ENCODE measurements around the gene PDXP. TPM values are rescaled to one million over a fixed set of nuclear protein-coding genes. Genes with fewer than 3 reads are reported as not detected.

The PDXP gene
- total RNA-seq, 2 experiments from 2014 or later: 1.5 TPM

DNA sequence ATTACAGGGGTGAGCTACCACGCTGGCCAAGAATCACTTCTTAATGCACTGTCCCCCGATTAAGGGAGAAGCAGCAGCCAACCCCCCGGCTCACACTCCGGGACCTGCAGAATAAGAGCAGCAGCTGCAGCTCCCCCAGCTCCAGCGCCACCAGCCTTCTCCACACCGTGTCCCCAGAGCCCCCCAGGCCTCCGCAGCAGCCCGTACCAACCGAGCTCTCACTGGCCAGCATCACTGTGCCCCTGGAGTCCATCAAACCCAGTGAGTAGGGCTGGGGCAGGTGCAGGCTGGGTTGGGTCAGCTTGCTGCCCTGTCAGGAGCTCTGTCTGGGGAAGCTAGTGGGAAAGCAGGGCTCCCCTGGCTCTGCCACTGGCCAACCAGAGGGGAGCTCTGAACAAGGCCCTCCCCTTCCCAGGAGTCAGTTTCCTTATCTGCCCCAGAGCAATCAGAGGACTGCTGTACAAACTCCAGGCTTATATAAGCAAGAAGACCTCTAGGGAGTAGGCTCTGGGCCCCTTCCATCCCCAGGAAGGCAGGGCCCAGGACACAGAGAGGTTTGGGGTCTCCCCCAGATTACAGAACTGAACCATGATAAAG is 27.6 kb upstream of the PDXP start:
- CTCF ChIA-PET: interaction anchor here (2.1 to 8.6 kb wide), 3 partner anchors 12 to 50 kb away, joined by 7 to 49 read pairs (median 20); no protein-coding TSS in a partner anchor
- Histone ChIP-seq H3K36me3 (ENCODE audit: insufficient read depth, low read length) (peaks cover 29% of the 10 kb centered on the region), H3K27me3 (ENCODE audit: control insufficient read depth in 1 of 2, insufficient read depth in 2 of 2, low read length in 2 of 2) (no peaks in the 10 kb centered on the region), H3K4me1 (ENCODE audit: insufficient read depth, low read length) (peaks cover 85% of the 10 kb centered on the region), H3K9me3 (ENCODE audit: control insufficient read depth in 1 of 2, insufficient read depth in 1 of 2, low read length in 2 of 2) (no peaks in the 10 kb centered on the region), H3K27ac (ENCODE audit: low read depth in 1 of 2, low read length in 2 of 2) (peak overlapping the region; percentile 9 to 58), H3K4me3 (ENCODE audit: low read length) (no peak overlapping the region)
- Mint-ChIP-seq H3K4me3 (peak overlapping the region; percentile 34), H3K36me3 (ENCODE audit: low read depth) (peaks cover 4% of the 10 kb centered on the region), H3K27ac (peak overlapping the region; percentile 94), H3K27me3 (no peaks in the 10 kb centered on the region), H3K9me3 (no peaks in the 10 kb centered on the region), H3K4me1 (ENCODE audit: low read depth) (peaks cover 64% of the 10 kb centered on the region)
- no peak for ATAC-seq (ENCODE audit: poor library complexity)
- POLR2A ChIA-PET: interaction anchor here (1.3 to 5.2 kb wide), 4 partner anchors 9 to 45 kb away, joined by 3 to 43 read pairs (median 26); partner anchors contain the start of genes GGA1, LGALS1 and PDXP
- intact Hi-C loops (cut with DNase I, micrococcal nuclease): no loop called here
- TF ChIP-seq CTCF (IDR thresholded peaks at IDR 0.05): no peak
- DNase-seq: no peak

- peaks cover 23% of the 10 kb centered on the region for H3K36me3 ChIP-seq (ENCODE audit: insufficient read depth, low read length)
- POLR2A ChIA-PET: interaction anchor here (1.3 to 5.2 kb wide), 5 partner anchors 9 to 45 kb away, joined by 3 to 43 read pairs (median 23); partner anchors contain the start of genes GGA1, LGALS1 and PDXP
- Mint-ChIP-seq H3K4me1 (ENCODE audit: low read depth) (peaks cover 68% of the 10 kb centered on the region), H3K36me3 (ENCODE audit: low read depth) (peaks cover 4% of the 10 kb centered on the region), H3K9me3 (no peaks in the 10 kb centered on the region), H3K27ac (peak overlapping the region; percentile 94), H3K27me3 (no peaks in the 10 kb centered on the region), H3K4me3 (peak overlapping the region; percentile 25)
- H3K9me3 ChIP-seq (ENCODE audit: control insufficient read depth in 1 of 2, insufficient read depth in 1 of 2, low read length in 2 of 2): no peaks in the 10 kb centered on the region
- H3K4me3 ChIP-seq (ENCODE audit: low read length): peak overlapping the region; percentile 12
- CTCF ChIA-PET: interaction anchor here (2.1 to 8.6 kb wide), 4 partner anchors 12 to 50 kb away, joined by 7 to 49 read pairs (median 16); partner anchors contain the start of gene GGA1
- no peak for ATAC-seq (ENCODE audit: poor library complexity)
- peak in 2 of 14 experiments; percentile 56 to 70 for DNase-seq
- peaks cover 85% of the 10 kb centered on the region for H3K4me1 ChIP-seq (ENCODE audit: insufficient read depth, low read length)
- intact Hi-C loops (cut with DNase I, micrococcal nuclease): no loop called here
- no peak for TF ChIP-seq CTCF (IDR thresholded peaks at IDR 0.05)
- no peaks in the 10 kb centered on the region for H3K27me3 ChIP-seq (ENCODE audit: control insufficient read depth in 1 of 2, insufficient read depth in 2 of 2, low read length in 2 of 2)
- peak overlapping the region; percentile 65 to 86 for H3K27ac ChIP-seq (ENCODE audit: low read depth in 1 of 2, low read length in 2 of 2)
Measured at GRCh38 chr22:37631448-37632173, 26.9 kb upstream of the PDXP start.

DNA sequence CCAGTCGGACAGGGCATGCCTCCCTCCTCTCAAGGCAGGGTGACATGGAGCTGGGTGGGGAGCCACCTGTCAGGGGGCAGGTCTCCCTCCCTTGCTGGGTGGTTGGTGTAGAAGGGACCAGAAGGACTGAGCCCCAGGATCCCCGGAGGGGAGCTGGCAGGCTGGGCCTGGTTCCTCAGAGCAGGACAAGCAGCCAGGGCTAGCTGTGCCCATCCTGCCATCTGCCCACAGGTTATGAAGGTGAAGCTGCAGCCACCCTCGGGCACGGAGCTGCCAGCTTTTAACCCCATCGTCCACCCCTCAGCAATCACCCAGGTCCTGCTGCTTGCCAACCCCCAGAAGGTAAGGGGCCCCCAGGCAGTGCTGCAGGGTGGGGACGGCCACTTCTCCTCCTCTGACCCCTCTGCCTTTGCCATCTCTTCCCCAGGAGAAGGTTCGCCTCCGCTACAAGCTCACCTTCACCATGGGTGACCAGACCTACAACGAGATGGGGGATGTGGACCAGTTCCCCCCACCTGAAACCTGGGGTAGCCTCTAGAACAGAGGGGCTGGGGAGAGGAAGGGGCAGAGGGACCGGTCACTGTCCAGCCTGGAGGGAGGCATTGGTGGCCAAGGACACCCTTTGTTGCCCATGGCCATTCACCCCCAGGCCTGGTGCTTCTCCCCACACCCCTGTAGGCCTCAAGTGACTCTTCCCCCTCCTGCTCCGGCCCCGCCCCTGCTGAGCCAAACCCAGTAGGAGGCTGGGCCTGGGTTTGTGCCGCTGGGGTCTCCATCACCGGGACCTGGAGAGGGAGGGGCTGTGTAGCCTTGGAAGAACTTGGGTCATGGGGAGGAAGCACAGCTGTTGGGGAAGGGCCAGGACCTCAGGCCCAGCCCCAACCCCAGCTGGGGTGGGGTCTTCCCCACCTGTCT is 26.1 kb upstream of the PDXP start:
- no peak for DNase-seq
- ATAC-seq (ENCODE audit: poor library complexity): no peak
- intact Hi-C loops (cut with DNase I, micrococcal nuclease): no loop called here
- Histone ChIP-seq H3K27ac (ENCODE audit: low read depth in 1 of 2, low read length in 2 of 2) (peak overlapping the region; percentile 65 to 86), H3K4me3 (ENCODE audit: low read length) (peak overlapping the region; percentile 12), H3K4me1 (ENCODE audit: insufficient read depth, low read length) (peaks cover 85% of the 10 kb centered on the region), H3K27me3 (ENCODE audit: control insufficient read depth in 1 of 2, insufficient read depth in 2 of 2, low read length in 2 of 2) (no peaks in the 10 kb centered on the region), H3K9me3 (ENCODE audit: control insufficient read depth in 1 of 2, insufficient read depth in 1 of 2, low read length in 2 of 2) (no peaks in the 10 kb centered on the region), H3K36me3 (ENCODE audit: insufficient read depth, low read length) (peaks cover 22% of the 10 kb centered on the region)
- H3K4me1 Mint-ChIP-seq (ENCODE audit: low read depth): peaks cover 68% of the 10 kb centered on the region
- peaks cover 4% of the 10 kb centered on the region for H3K36me3 Mint-ChIP-seq (ENCODE audit: low read depth)
- H3K9me3 Mint-ChIP-seq: no peaks in the 10 kb centered on the region
- H3K27ac Mint-ChIP-seq: peak overlapping the region; percentile 94
- ChIA-PET POLR2A (interaction anchor here (0.8 to 5.2 kb wide), 11 partner anchors 7 to 54 kb away, joined by 3 to 43 read pairs (median 6); partner anchors contain the start of genes GGA1, LGALS1, NOL12 and PDXP), CTCF (interaction anchor here (1.1 to 8.6 kb wide), 4 partner anchors 11 to 49 kb away, joined by 5 to 49 read pairs (median 16); partner anchors contain the start of gene GGA1)
- H3K4me3 Mint-ChIP-seq: peak overlapping the region; percentile 58
- H3K27me3 Mint-ChIP-seq: no peaks in the 10 kb centered on the region
- no peak for TF ChIP-seq CTCF (IDR thresholded peaks at IDR 0.05)
